HG02938 (cell line): ENCODE results near the gene SERGEF.
"Not testable (repeated sequence)": the region's sequence is repeated elsewhere in the genome, so short reads cannot be mapped to it uniquely, and the experiment has no call there.

Experiments
- ATAC-seq: cut with Tn5 transposase; IDR thresholded peaks from one replicate; pipeline ENCODE4 v1.9.1; 2021; ENCODE audit warnings: mild to moderate bottlenecking, moderate library complexity; ENCODE audit not compliant: unreplicated experiment

Gene SERGEF

DNA sequence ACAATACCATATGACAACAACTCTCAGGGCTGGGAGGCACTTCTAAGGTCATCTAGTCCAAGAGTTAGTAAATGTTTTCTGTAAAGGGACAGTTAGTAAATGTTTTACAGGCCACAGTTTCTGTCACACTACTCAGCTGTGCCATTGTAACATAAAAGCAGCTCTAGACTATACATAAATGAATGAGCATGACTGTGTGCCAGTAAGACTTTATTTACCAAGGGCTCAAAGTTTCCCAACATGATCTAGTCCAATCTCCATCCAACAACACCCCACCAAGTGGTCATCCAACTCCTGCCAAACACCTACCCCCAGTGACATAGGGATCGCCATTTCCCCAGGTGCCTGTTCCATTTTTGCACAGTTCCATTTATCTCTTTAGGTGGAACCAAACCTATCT, 12.1 kb downstream of the SERGEF start:
- peak; percentile 80 for ATAC-seq

DNA sequence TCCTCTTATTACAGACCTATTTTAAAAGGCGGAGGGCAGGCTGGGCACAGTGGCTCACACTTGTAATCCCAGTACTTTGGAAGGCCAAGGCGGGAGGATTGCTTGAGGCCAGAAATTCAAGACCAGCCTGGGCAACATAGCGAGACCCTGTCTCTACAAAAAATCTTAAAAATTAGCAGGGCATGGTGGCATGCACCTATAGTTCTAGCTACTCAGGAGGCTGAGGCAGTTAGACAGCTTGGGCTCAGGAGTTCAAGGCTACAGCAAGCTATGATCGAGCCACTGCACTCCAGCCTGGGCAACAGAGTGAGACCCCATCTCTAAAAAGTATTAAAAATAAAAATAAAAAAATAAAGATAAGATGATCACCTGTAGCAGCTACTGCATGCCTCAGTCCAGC, 12.7 kb downstream of the SERGEF start:
- not testable (repeated sequence) for ATAC-seq

DNA sequence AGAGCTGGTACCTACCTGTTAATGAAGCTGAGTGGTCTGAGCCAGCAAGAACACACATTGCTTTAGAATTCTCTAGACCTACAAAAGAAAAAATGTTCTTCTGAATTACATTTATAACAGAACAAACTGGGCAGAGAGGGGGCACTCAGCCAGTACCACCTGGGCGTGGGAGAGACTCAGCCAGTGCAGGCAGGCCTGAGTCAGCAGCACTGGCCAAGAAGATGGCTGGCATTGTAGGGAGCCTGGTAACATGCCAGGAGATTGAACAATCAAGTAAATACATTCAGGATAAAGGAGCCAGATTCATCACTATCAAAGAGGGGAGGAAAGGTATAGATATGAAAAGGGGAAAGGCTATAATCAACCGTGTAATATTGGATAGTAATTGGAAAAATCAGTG, 19.9 kb downstream of the SERGEF start:
- no peak for ATAC-seq

DNA sequence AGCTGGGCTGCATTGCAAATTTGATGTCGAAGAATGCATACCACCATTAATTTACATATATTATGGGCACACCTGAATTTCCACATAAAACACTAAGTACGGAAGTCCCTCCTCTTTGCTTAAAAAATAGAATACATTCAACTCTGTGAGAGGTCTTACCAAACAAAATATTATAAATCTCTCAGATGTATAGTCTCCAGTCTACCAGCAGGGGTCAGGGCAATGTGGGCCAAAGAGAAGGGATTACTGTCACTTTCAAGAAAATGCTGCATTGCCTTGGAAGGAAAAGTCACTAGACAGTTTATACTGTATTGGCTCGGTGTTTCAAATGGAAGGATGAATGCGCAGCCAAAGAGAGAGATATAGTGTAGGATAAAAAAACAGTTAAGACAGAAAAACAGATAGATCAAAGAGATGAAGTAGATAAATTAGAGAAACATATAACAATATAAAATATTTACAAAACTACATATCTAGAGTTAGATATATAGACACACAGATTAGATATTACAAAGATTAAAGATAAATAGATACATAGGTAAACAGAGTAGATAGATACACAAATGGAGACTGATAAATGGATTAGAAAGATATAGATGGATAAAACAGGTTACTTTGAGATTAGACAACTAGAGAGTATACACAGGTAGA, 20.9 kb downstream of the SERGEF start:
- peak; percentile 81 for ATAC-seq

DNA sequence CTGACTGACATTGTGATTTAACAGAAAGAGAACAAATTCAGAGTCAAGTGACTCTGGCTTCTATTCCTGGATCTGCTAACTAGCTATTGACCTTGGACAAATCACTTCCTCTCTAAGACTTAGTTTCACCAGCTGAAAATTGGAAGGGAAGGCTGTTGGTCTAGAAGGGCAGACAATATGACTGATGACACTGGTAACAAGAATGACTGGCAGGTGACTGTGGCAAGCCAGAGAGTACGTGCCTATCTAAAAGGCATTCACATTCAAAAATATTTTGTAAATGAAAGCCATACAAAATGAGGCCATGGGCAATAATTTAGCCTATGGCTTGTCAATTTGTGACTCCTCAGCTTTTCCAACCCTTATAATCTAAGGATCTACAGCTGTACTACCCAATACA, 23.5 kb downstream of the SERGEF start:
- ATAC-seq, result no peak

DNA sequence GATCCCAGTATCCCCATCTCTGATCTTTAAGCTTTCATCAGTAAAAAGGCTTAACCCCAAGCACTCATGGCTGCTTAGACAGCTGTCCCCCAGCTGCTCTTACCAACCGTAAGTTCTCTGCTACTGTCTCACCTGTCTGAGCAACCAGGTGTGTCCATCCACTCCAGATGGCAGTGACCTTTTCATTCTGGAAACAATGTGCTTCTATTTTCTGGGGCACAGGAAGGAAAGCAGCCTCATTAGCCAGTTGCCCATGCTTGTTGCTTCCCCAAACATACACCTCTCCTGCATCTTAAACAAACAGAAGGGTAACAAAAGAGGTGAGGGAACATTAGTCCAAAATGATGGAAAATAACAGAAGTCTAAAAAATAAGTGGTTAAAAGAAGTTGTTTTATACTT, 24.4 kb downstream of the SERGEF start:
- no peak for ATAC-seq

DNA sequence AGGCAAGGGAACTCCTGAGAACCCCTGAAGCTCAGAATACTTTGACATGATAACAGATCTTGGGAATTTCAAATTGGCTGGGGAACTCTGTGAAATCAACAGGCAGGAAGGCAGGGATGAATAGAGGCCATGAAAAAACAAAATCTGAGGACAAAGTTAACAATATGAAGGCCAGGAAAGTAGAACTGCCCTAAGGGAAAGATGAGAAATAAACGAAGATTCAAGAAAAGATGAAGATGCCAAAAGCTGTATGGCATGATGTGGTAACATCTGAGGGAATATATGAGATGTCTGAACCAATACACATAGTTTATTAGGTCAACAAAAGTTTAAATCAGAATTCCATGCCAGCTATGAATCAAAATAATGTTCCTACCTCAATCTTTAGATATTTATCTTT, 25.0 kb downstream of the SERGEF start:
- ATAC-seq, result no peak

DNA sequence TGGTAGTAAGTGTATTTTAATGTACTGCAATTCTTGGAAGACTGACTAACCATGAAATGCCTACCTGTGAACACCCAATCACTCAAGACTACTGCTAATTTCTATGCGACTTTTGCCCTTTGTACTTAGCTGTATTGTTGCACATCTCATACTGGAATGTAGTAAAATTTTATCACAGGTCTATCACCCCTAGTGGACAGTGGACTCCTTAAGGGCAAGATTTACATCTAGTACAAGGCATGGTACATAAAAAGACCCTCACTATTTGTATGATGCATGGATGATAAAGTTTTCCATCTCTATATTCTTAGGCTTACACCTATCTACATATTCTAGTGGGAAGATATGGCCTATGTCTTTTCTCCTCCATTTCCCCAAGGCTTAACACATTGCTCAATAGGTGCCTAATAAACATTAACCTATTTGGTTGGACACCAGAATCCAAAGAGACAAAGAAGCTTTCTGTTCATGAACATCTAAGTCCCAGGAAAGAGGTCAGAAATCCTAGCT, 26.1 kb downstream of the SERGEF start:
- ATAC-seq, result no peak

DNA sequence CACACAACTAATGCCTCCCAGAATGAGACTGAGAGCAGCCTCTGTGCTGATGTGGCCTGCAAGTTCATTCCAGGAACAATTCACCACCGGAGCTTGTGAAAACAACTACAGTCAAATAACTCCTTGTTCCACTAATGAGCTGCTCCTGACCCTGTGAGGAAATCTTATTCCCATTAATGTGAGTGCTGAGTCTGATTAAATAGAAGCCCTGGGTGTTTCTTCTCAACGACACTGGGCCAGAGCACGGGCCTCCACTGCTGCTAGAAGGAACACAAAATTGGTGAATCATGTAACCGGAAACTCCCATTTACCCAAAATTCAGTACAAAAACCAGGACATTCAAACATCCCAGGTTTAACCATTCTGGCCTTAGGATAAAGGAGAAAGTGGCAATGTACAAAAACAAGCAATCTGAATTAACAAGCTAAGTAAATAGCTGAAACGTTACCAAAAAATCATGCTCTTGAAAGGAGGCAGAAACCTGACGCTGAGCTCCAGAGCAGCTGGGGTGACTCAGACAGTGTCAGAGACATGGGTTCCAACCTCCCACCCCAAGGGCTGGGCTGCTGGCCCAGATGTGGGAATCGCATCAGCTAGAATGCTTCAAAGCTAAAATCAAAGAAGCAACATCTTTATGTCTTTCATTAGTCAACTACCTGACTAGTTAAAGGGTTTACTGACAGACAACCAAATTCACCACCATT, 26.7 kb downstream of the SERGEF start:
- no peak for ATAC-seq

DNA sequence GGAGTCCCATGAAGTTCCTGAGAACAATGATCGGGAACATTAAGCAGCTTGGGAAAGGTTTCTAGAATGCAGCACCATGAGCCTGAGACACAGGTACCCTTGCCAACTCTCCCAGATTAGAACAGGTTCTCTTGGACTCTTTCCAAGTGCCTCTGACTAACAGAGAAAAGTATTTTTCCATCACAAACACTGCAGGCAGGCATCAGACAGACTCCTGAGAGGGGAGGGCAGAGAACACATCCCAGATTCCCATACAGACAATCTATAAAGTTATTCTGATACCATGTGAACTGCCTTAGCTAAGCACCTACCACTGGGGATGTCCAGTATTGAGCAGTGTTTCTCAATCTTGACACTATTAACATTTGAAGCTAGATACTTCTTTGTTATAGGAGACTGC, 27.3 kb downstream of the SERGEF start:
- no peak for ATAC-seq

DNA sequence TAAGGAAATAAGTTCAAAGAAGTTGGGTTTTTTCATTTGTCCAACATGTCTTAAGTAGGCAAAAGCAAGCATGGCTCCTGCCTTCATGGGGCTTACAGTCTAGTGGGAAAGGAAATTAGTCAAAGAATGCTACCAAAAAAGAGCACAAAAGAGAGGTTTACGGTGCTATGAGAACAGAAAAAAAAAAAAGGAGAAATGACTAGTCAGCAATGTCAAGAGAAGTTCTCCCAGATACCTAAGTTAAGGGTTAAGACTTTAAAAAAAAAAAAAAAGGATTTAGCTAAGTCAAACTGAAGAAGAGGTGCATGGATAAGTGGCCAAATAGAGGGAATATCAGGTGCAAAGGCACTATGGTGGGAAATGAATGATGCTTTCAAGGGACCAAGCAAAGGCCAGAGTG, 29.3 kb downstream of the SERGEF start:
- no peak for ATAC-seq

DNA sequence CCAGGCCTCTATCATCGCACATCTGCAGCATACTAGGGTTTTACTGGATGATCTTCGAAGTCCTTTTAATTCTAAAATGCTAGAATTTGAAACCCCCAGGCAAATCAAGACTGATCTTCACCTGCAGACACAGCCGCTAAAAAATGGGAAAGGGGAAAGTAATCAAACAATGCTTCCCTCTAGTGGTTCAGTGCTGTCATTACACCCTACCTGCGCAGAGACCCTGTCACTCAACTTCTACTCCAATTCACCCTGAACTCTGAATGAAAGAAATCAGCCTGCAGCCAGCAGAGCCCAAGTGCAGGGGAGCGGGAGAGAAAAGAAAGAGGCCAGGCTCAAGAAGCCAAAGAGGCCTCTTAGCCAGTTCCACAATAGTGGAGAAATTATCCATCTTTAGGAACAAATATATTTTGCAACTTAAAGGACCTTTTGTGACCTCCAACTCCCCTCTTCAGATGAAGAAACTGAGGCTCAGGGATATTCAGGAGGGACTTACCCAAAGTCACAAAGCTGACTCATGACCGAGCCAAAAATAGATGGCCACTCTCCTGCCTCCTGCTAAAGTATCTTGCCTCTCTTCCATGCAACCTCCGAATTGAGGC, 33.0 kb downstream of the SERGEF start:
- ATAC-seq, result no peak

DNA sequence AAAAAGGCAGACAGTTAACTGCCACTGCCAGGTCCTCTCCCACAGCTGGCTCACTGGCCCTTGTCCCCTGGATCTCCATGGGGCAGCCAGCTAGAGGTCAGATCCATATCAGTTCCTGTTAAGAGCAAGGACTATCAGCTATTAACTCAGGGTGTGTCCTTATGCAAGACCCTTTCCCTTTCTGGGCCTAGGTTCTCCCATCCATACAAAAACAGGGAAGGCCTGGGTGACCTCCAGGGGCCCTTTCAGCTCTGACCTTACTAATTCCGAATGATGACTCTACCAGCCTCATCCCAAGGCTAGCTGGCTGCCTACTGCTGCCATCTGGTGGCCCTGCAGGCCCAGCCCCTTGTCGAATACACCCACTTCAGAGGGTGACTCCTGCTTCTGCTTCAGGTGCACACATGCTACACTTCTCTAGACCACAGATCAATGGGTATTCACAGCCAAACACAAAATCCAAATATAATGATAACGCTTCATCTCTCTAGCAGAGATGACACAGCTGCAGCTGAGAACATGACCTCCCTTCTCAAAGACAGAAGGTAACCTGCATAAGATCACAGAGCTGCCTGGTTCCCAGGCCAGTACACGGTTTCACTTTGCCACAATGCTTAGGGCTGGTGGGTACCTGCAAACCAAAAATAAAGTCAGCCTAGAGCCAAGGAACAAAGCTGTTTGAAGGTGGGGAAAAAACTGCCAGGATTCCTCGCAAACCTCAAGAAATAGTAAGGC, 34.1 kb downstream of the SERGEF start:
- no peak for ATAC-seq

DNA sequence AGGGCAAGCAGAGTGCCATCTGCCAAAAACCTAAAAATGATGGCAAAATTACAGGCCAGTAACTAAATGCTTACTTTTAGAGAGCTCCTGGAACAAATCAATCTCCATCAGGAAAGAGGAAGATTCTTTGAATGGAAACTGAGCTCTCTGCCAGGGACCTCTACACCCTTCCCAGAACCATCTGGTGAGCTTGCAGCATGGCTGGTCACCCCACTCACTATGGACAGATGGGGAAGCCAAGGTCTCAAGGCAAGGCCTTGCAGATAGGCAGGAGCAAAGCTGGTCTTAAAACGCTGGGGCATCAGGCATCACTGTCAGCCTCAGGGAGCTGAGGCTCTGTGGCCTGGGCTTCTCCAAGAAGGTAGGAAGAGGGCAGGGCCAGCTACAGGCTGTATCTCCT, 36.2 kb downstream of the SERGEF start:
- ATAC-seq, result no peak

DNA sequence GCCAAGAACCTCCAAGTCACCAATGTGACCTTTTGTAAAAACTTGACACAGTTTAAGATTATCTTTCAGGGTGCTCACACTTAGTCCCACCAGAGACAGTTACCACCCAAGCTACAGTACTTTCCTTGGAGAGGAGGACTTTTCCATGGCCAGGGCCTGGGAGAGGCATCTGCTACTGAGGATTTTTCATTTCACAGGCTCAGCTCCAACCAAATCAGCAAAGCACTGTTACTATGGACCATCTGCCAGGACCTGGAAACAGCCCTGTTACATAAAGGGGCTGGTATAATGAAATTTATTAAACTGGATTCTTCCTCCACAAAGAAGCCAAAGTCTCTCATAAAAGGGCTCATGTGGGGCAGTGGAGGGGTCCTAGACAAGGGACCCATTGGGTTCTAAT, 38.6 kb downstream of the SERGEF start:
- ATAC-seq, result no peak

DNA sequence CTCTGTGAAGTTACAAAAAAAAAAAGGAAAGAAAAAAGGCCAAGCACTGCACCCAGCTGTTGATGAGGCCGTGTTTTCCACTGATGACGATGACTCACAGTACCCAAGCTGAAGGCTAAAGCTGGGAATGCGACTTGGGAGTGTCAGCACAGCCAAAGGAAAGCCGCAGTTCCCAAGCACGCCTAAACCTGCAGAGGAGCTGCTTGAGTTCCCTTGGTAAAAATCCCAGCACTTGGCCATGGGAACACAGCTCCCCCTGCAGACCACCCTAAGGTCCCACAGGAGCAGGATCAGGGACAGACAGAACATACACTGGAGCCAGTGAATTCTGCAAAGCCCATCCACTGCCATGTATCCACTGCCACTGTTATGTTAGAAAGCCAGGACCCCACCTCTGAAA, 39.9 kb downstream of the SERGEF start:
- ATAC-seq, result no peak

DNA sequence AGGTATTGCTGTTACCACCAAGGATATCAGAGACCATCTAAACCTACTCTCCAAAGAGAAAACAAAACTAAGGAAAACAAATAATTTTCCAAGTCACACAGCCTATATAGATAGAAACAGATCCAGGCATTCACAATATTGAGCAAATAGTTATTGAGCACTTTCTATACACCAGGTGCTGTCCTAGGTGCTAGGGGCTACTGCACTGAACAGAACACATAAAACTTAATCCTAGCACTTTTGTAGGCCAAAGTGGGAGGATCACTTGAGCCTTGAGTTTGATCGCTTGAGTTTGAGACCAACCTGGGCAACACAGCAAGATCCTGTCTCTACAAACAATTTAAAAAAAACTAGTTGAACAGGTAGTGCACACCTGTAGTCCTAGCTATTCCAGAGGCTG, 44.6 kb downstream of the SERGEF start:
- no peak for ATAC-seq

DNA sequence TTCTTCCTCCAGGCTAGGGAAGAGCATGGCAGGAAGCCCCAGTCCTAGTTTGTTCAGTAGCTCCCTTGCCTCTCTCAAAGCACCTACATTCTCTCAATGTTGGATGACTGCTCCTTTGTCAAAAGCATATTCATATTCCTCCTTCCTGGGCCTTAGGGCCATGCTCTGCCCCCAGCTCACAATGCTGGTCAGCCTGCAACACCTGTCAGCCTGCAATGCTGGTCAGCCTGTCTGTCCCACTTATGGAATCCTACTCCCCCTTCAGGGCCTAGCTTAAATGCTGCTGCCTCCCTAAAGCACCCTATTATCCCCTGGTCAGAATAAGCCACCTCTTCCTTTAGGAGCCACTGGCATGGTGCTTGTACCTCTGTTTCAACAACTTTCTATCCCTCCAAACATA, 45.2 kb downstream of the SERGEF start:
- no peak for ATAC-seq

DNA sequence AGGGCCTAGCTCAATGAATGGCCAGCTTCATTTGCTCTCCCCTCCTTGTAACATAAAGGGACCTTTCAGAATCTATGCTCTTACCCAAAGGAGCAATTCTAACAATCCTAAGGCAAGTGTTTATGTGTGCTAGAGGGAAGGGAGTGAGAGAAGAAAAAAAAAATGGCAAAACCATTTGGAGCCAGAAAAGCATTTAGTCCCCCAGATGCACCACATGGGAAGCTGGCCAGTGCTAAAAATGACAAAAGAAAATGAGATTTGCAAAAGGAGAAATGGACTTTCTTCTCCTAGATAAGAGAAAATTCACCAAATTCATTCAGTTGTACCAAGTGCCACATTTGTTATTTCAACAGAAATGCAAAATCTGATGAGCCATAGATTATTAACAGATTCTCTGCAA, 52.8 kb downstream of the SERGEF start:
- no peak for ATAC-seq

DNA sequence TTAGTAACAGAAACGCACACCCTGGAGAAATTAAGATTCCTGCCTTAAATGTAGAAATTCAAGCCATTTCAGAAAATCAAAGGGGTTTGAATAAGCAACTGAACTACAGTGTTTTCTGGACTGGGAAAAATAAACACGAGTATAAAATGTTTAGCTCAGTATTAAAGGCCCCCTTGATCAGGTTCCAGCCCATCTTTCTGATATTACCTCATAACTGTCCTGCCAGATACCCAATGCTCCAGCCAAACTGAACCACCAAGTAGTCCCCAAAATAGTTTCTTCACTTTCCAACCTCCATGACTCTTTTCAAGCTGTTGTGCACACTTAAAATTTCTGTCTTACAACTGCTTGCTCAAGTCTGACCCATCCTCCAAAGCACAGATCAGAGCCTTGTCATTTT, 54.4 kb downstream of the SERGEF start:
- ATAC-seq, result no peak

DNA sequence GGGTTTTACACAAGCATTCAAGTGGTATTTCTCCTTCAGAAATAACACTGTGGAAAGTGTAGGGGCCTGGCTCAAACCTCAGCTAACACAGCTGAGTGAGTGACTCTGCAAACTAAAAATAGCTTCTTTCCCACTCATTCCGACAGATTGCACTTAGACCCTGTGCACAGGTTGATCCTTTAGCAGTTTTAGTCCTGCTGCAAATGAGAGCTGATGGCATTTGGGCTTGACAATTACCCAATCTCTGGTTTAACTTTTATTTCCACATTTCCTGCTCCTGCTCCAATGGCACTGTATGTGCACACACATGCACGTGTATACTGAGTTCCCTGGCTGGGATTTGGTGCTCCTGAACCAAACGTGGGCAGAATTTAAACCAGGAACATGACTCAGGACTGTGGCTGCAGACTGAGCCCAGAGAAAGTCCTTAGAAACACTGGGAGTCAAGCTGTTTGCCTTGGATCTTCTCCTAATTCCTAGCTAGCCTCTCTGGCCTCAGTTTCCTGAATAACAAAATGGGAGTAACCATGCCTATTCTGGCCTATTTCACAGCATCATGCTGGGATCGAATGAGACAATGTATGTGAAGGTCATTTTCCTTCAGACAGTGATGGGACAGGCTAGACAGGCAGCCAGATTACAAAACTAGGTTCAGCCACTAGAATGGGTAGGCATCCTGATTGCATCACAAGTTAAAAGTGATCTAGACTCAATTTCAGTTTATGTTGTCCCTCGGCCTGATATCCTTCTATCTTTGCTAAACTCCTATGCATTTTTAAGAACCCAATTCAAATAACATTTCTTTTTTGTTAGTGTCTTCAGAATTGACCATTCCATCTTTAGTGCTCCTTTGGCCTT, 58.2 kb downstream of the SERGEF start:
- ATAC-seq, result no peak
